Peyer's patch (tissue), 4 donors: Measurements from ENCODE around the gene WWOX.

Experiments used
- CTCF ChIP-seq, 6 experiments: fragments of 450-650 bp in 4 of 6; fragments of 200-600 bp in 2 of 6; sonication (generic) in 1 of 6; IDR thresholded peaks; one replicate each; pipeline ENCODE4 v1.5.1; 2017 to 2019; ENCODE audit warnings: antibody characterized with exemption in 6 of 6, mild to moderate bottlenecking in 3 of 6, moderate library complexity in 1 of 6
- POLR2A ChIP-seq, 2 donors: fragments of 450-650 bp; IDR thresholded peaks; one replicate each; pipeline ENCODE4 v1.5.1; 2017; ENCODE audit warnings: antibody characterized with exemption in 2 of 2, mild to moderate bottlenecking in 2 of 2, moderate library complexity in 2 of 2

GRCh38 chr16:78813661-78814311 is 714.3 kb downstream of the WWOX start:
- TF ChIP-seq CTCF (IDR thresholded peaks at IDR 0.05) (no peak), POLR2A (IDR thresholded peaks at IDR 0.05) (no peak)
